GM12892 (cell line): Measurements from ENCODE around the gene VPS37D.

Experiments used
- POLR2AphosphoS5 ChIP-seq: IDR thresholded peaks from 2 replicates; pipeline ENCODE4 v1.6.1; 2011; ENCODE audit warnings: low read depth, low read length, control low read depth
- TAF1 ChIP-seq: IDR thresholded peaks from 2 replicates; pipeline ENCODE4 v1.6.1; 2011; ENCODE audit warnings: low read depth, mild to moderate bottlenecking, control low read depth, low read length, borderline replicate concordance

GRCh38 chr7:73644688-73645286, 22.8 kb upstream of the VPS37D start:
- TF ChIP-seq TAF1 (no peak), POLR2AphosphoS5 (no peak)
